ENCODE results near the gene LARP1B. TPM values are rescaled to one million over a fixed set of nuclear protein-coding genes. Genes with fewer than 3 reads are reported as not detected.
"Not testable (repeated sequence)": the region's sequence is repeated elsewhere in the genome, so short reads cannot be mapped to it uniquely, and the experiment has no call there.

Gene LARP1B
- total RNA-seq, 1 donor from 2014 or later = 24.2 TPM

GRCh38 chr4:128241981-128242380, 180.9 kb downstream of the LARP1B start:
- TF ChIP-seq, protein P1, sequence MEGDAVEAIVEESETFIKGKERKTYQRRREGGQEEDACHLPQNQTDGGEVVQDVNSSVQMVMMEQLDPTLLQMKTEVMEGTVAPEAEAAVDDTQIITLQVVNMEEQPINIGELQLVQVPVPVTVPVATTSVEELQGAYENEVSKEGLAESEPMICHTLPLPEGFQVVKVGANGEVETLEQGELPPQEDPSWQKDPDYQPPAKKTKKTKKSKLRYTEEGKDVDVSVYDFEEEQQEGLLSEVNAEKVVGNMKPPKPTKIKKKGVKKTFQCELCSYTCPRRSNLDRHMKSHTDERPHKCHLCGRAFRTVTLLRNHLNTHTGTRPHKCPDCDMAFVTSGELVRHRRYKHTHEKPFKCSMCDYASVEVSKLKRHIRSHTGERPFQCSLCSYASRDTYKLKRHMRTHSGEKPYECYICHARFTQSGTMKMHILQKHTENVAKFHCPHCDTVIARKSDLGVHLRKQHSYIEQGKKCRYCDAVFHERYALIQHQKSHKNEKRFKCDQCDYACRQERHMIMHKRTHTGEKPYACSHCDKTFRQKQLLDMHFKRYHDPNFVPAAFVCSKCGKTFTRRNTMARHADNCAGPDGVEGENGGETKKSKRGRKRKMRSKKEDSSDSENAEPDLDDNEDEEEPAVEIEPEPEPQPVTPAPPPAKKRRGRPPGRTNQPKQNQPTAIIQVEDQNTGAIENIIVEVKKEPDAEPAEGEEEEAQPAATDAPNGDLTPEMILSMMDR (IDR thresholded peaks at IDR 0.05; ENCODE audit: insufficient read depth, low read length, poor library complexity, severe bottlenecking) = no peak
- no peak for DNase-seq (ENCODE audit: low read depth)
- Histone ChIP-seq H3K4me3 (ENCODE audit: low read depth, low read length) (no peak overlapping the region), H3K36me3 (ENCODE audit: control insufficient read depth, insufficient read depth, low read length) (no peaks in the 10 kb centered on the region), H3K27me3 (ENCODE audit: control insufficient read depth, insufficient read depth, low read length) (no peaks in the 10 kb centered on the region)

DNA sequence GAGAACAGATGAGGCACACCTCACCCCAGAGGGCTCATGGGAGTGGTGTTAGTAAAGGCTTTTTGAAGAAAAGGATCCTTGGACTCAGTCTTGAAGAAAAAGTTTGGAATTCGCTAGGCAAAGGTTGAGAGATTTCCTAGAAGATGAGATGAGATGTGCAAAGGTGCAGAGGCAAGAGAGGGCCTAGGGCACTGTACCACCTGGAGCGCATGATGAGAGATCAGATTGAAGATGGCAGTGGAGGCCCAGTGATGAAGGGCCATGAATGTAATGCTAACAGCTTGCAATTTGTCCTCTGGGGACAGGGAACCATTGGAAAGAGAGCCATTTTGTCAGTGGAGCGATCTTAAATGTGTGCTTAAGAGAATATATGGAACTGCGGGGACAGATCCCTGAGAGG, 181.5 kb downstream of the LARP1B start:
- TF ChIP-seq, protein P1 (IDR thresholded peaks at IDR 0.05; ENCODE audit: insufficient read depth, low read length, poor library complexity, severe bottlenecking) = no peak
- H3K4me3 ChIP-seq (ENCODE audit: low read depth, low read length) = no peak overlapping the region
- no peak for DNase-seq (ENCODE audit: low read depth)
- H3K27me3 ChIP-seq (ENCODE audit: control insufficient read depth, insufficient read depth, low read length) = no peaks in the 10 kb centered on the region
- no peaks in the 10 kb centered on the region for H3K36me3 ChIP-seq (ENCODE audit: control insufficient read depth, insufficient read depth, low read length)

GRCh38 chr4:128244379-128244778, 183.3 kb downstream of the LARP1B start:
- TF ChIP-seq, protein P1 (IDR thresholded peaks at IDR 0.05; ENCODE audit: insufficient read depth, low read length, poor library complexity, severe bottlenecking) = no peak
- no peak for DNase-seq (ENCODE audit: low read depth)
- H3K27me3 ChIP-seq (ENCODE audit: control insufficient read depth, insufficient read depth, low read length) = no peaks in the 10 kb centered on the region
- no peak overlapping the region for H3K4me3 ChIP-seq (ENCODE audit: low read depth, low read length)
- no peaks in the 10 kb centered on the region for H3K36me3 ChIP-seq (ENCODE audit: control insufficient read depth, insufficient read depth, low read length)

DNA sequence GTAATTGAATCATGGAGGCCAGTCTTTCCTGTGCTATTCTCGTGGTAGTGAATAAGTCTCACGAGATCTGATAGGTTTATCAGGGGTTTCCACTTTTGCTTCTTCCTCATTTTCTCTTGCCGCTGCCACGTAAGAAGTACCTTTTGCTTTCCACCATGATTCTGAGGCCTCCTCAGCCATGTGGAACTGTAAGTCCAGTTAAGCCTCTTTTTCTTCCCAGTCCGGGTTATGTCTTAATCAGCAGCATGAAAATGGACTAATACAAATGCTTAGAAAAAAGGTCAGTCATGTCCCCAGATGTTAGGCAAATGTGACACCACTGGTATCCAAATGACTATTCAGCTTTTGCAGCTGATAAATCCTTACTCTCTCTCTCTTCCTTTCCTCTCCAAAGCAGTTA, 184.3 kb downstream of the LARP1B start:
- not testable (repeated sequence) for H3K27me3 ChIP-seq (ENCODE audit: control insufficient read depth, insufficient read depth, low read length); H3K4me3 ChIP-seq (ENCODE audit: low read depth, low read length); DNase-seq (ENCODE audit: low read depth); H3K36me3 ChIP-seq (ENCODE audit: control insufficient read depth, insufficient read depth, low read length)

GRCh38 chr4:128247906-128248305, 186.8 kb downstream of the LARP1B start:
- Histone ChIP-seq H3K36me3 (ENCODE audit: control insufficient read depth, insufficient read depth, low read length) (no peaks in the 10 kb centered on the region), H3K27me3 (ENCODE audit: control insufficient read depth, insufficient read depth, low read length) (no peaks in the 10 kb centered on the region), H3K4me3 (ENCODE audit: low read depth, low read length) (no peak overlapping the region)
- DNase-seq (ENCODE audit: low read depth) = no peak
- TF ChIP-seq, protein P1 (IDR thresholded peaks at IDR 0.05; ENCODE audit: insufficient read depth, low read length, poor library complexity, severe bottlenecking) = no peak

- no peak overlapping the region for H3K4me3 ChIP-seq (ENCODE audit: low read depth, low read length)
- no peak for DNase-seq (ENCODE audit: low read depth)
- H3K36me3 ChIP-seq (ENCODE audit: control insufficient read depth, insufficient read depth, low read length) = no peaks in the 10 kb centered on the region
- H3K27me3 ChIP-seq (ENCODE audit: control insufficient read depth, insufficient read depth, low read length) = no peaks in the 10 kb centered on the region
- TF ChIP-seq, protein P1 (IDR thresholded peaks at IDR 0.05; ENCODE audit: insufficient read depth, low read length, poor library complexity, severe bottlenecking) = no peak
These were observed 188.9 kb downstream of the LARP1B start for GRCh38 chr4:128249787-128250668.
